LoVo (cell line): ENCODE results near the gene GFER.
"Not testable (repeated sequence)": the region's sequence is repeated elsewhere in the genome, so short reads cannot be mapped to it uniquely, and the experiment has no call there.

Experiments used
- DNase-seq: peaks from one replicate; pipeline ENCODE4 v3.0.0-alpha.2; 2016; ENCODE audit warnings: low spot score

GFER gene

DNA sequence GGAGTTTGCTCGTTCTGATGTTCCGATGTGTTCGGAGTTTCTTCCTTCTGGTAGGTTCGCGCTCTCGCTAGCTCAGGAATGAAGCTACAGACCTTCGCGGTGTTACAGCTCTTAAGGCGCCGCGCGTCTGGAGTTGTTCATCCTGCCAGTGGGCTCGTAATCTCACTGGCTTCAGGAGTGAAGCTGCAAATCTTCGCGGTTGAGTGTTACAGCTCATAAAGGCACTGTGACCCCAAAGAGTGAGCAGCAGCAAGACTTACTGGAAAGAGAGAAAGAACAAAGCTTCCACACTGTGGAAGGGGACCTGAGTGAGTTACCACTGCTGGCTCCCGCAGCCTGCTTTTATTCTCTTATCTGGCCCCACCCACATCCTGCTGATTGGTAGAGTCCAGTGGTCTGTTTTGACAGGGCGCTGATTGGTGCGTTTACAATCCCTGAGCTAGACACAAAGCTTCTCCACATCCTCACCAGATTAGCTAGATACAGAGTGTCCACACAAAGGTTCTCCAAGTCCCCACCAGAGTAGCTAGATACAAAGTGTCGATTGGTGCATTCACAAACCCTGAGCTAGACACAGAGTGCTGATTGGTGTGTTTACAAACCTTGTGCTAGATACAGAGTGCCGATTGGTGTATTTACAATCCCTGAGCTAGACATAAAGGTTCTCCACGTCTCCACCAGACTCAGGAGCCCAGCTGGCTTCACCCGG lies 26.4 kb upstream of the GFER start:
- DNase-seq, result not testable (repeated sequence)

DNA sequence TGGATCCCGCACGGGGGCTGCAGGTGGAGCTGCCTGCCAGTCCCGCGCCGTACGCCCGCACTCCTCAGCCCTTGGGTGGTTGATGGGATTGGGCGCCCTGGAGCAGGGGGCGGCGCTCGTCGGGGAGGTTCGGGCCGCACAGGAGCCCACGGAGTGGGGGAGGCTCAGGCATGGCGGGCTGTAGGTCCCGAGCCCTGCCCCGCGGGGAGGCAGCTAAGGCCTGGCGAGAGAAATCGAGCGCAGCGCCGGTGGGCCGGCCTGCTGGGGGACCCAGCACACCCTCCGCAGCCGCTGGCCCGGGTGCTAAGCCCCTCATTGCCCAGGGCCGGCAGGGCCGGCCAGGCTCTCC lies 25.9 kb upstream of the GFER start:
- not testable (repeated sequence) for DNase-seq

DNA sequence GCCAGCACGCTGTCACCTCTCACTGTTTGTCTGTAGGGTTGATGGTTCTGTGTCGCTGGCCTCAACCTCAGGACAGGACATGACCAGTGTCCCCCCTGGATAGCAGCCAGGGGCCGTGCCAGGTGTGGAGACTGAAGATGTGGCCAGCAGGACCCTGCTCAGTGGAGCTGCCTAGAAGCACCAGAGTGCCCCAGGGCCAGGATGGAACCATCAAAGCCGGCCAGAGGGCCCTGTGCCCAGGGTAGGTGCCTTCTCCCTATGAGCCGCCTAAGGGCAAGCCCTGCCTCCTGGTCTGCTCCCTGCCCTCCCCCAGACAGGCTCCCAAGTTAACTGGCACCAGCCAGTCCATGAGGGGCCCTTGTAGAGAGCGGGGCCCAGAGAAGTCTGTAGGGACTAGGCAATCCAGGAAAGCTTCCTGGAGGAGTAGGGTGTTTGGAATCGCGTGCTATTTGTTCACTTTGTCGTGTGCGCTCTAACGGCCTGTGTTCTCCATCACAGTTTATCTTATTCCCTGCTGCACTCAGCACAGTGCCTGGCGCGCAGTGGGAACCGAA lies 25.2 kb upstream of the GFER start:
- no peak for DNase-seq

DNA sequence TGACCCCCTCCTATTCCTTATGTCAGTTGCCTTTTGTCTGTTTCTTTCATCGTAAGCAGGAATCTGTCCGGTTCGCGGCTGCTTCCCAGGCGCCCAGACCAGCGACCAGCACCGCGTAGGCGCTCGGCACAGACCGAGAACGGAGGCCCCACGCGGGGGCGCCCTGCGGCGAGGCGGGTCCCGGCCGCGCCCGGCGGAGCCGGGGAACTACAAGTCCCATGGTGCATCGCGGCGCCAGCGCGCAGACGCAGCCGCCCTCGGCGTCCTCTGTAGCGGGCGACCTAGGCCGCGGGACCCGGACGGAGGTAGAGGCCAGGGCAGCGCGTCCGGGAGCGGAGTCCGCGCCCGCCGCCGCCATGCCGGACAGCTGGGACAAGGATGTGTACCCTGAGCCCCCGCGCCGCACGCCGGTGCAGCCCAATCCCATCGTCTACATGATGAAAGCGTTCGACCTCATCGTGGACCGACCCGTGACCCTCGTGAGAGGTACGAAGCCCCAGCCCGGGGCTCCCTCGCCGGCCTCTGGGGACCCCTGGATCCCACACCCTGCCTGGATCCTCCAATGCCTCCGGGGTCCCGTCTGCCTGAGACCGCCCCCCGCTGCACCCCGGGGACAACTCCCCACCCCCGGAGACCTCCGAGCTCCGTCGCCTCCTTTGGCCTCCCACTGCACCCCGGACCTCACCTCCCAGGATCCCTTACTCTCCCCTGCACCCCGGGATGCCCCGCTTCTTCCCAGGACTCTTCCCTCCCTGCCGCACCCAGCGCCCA lies 24.5 kb upstream of the GFER start, which contains the start of gene NDUFB10:
NDUFB10 (plus strand) TSS at position 270 of the 771 bp plus-strand sequence; CDS start at position 357, 87 bp downstream.
- DNase-seq, result peak; percentile 94

DNA sequence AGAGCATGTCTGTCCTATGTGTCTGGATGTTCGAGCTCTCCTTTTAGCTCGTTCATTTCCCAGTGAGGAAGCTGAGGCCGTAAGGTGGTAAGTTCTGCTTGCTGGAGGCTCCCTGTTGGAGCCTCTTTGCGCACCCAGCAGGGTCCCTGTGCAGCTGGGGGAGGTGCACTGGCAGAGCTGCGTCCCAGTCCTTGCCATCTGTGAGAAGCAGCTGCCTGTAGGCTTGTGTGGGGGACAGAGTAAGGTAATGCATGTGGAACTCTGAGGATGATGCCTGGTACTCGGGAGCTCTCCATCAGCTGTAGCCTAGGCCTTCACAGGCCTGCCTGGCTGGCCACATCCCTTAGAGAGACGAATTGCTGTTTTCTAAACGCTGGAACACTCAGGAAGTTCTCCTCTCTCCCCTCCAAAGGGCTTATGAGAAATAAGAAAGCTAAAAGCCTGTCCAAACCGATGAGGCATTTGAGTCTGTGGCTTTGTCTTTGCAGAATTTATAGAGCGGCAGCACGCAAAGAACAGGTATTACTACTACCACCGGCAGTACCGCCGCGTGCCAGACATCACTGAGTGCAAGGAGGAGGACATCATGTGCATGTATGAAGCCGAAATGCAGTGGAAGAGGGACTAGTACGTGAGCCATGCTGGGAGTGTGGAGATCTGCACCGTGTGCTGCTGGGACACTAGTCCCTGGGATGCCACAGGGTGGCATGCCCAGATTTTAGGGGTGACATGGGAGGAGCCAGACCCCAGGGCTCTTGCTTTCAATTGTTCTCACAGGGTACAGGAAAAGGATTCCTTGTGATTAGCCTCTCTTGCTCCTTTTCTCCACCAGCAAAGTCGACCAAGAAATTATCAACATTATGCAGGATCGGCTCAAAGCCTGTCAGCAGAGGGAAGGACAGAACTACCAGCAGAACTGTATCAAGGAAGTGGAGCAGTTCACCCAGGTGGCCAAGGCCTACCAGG lies 23.0 kb upstream of the GFER start:
- peak; percentile 53 for DNase-seq

DNA sequence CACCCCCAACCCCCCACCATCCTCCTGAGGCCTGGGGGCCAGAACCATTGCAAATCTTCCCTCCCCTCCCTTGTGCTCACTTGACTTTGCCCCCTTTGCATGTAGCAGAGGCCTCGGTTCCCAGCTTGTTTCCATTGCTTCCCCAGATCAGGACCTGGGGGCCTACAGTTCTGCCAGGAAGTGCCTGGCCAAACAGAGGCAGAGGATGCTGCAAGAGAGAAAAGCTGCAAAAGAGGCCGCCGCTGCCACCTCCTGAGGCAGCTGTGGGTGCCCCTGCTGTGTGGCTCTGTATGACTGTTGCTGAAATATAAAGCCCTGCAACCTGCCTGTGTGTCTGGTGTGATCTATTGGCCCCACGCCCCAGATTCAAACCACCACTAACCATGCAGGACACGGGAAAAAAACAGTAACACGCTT lies 22.3 kb upstream of the GFER start:
- peak; percentile 34 for DNase-seq

DNA sequence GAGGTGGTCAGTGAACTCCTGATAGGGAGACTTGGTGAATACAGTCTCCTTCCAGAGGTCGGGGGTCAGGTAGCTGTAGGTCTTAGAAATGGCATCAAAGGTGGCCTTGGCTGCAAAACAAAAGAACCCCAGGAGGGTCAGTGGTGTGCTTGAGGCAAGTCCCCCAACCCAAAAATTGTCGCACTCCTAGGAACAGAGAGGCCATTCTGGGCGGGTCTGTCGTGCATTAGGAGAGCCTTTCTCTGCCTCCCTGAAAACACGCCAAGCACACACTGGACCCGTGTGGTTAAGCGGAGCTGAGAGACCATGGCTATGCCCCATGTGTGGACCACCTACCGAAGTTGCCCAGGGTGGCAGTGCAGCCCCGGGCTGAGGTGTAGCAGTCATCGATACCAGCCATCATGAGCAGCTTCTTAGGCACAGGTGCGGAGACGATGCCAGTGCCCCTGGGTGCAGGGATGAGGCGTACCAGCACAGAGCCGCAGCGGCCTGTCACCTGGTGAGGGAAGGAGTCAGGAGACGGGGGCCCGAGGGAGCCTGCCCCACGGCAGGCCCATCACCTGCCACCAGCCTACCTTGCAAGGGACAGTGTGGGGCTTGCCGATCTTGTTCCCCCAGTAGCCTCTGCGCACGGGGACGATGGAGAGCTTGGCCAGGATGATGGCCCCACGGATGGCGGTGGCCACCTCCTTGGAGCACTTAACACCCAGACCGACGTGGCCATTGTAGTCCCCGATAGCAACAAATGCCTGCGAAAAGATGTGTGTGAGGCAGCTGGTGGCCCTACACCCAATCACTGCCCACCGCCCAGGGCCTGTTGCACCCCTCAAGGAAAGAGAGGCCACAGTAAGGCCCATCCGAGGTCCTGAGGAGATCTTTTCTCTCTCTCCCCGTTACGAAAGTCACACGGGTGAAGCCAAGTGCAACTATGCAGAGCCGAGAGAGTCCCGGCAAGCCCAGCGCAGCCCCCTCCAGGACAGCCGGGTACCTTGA lies 21.5 kb upstream of the GFER start:
- DNase-seq, result not testable (repeated sequence)

DNA sequence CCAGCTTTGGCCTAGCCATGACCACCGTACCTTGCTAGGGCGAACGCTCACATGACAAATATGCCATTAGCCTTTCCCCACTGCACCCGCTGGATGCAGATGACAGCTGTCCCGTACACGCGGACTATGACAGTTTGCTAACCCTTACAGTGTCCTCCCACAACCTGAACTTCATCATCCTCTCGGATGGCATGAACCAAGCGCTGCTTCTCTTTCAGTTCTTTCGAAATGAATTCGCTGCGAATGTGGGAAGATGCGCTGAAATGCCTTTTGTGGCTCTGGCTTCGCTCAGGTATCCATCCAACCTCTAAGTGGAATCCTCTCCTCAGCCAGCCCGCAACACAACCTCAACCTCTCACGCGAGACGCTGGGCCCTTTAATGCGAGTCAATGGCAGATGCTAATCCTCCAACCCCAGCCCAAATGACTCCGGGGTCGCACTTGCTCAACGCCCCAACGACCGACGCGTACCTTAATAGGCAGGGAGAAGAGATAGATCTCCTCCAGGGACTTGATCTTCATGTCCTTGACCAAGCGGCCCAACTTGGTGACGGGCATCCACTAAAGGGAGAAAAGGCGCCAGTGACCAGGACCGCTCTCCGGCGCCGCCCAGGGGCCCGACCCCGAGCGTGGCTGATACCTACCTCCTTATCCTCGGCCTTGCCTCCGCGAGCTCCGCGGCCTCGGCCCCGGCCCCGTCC lies 20.0 kb upstream of the GFER start:
- DNase-seq, result peak; percentile 16

DNA sequence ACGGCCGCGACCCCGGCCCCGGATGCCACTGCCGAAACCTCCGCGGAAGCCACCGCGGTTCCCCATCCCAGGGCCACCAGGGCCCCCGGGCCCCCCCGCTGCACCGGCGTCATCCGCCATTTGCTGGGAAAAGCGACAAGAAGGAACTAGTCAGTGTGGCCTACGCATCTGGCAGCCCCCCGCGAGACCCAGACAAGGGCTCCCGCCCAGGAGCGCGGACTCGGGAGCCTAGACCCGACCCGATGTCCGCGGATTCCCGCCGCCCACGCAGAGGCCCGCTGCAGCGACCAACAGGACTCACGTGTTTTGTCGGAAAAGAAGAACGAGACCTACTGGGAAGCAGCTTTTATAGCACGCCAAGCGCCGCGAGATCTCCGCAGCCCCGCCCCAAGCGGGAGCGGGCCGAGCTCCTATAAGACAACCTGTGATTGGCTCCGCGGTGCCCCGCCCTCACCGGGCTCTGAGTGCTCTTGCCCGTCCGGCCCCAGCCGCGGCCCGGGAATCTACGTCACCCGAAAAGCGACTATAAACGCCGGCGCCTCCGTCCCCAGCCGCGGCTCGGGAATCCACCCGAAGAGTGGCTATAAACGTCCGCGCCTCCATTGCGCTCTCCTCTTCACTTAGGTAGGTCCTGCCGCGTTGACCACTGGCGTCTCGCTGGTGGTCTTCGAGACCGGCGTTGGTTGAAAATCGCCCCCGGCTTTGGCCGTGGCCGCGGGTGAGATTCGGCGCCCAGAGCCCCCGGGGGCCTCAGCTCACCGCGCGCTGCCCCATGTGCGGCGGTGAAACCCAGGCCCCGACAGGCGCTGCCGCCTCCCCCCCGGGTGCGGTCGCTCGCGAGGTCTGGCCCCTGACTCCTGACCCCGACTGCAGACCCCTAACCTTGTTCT lies 19.2 kb upstream of the GFER start, which contains the start of gene RPS2:
RPS2 (minus strand) TSS at position 321 of the 890 bp plus-strand sequence; CDS start at position 120, 201 bp downstream.
- DNase-seq, result peak; percentile 99

DNA sequence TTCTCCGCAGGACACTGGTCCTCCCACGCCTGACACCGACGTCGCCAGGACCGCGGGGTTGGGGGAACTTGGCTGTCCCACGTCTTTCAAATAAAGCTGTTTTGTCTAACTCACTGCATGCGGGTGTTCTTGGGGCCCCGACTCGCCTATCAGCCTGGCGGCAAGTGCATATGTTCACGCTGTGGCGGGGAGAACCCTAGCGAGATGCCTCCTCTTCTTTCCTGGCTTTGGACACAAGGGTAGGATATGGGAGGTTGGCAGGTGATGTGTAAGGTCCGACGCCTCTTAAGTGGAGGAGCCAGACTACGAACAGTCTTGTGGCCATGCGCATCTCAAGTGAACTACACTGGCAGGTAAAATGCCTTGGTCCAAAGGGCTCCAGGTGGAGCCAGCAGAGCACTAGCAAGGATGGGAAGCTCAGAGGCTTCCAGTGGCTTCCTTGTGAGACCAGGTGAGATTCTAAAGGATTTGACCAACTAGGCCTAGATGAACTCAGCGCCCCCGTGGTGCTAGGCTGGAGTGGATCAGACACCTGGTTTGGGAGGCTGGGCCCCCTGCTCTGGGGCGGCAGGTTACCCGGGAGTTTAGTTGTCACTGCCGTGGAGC lies 18.5 kb upstream of the GFER start:
- no peak for DNase-seq

DNA sequence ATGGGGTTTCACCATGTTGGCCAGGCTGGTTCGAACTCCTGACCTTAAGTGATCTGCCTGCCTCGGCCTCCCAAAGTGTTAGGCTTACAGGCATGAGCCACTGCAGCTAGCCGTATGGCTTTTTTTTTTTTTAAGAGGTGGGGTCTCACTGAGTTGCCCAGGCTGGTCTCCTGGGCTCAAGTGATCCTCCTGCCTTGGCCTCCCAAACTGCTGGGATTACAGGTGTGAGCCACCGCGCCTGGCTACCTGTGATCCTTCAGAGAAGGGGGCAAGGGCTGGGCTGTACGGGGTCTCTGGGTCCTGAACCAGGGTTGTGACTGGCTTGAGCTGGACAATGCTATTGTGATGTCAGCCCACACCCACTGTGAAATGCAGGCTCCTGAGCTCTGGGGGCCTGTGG lies 17.5 kb upstream of the GFER start, which contains the start of gene RNF151:
RNF151 (plus strand) TSS at position 397 of the 400 bp plus-strand sequence. CDS start 26 bp downstream, outside the sequence.
- no peak for DNase-seq

DNA sequence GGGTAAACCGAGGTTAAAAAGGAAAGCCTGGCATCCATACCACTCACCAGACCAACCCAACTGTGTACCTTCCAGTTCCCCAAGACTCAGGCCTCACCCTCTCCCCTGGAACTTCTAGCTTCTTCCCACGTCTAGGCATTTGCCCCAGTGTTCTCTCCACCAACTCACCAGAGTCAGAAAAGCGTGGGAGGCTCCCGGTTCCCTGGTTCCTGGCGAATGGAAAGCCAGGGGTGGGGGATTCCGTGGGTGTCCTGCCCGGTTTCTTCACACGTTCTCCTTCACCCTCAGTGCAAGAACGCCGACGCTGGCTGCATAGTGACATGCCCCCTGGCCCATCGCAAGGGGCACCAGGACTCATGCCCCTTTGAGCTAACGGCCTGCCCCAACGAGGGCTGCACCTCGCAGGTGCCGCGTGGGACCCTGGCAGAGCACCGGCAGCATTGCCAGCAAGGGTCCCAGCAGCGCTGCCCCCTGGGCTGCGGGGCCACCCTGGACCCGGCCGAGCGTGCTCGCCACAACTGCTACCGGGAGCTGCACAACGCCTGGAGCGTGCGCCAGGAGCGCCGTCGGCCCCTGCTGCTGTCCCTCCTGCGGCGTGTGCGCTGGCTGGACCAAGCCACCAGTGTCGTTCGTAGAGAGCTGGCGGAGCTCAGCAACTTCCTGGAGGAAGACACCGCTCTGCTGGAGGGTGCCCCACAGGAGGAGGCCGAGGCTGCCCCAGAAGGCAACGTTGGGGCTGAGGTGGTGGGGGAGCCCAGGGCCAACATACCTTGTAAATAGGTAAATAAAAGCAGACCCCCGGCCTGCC lies 15.6 kb upstream of the GFER start:
- DNase-seq, result no peak

DNA sequence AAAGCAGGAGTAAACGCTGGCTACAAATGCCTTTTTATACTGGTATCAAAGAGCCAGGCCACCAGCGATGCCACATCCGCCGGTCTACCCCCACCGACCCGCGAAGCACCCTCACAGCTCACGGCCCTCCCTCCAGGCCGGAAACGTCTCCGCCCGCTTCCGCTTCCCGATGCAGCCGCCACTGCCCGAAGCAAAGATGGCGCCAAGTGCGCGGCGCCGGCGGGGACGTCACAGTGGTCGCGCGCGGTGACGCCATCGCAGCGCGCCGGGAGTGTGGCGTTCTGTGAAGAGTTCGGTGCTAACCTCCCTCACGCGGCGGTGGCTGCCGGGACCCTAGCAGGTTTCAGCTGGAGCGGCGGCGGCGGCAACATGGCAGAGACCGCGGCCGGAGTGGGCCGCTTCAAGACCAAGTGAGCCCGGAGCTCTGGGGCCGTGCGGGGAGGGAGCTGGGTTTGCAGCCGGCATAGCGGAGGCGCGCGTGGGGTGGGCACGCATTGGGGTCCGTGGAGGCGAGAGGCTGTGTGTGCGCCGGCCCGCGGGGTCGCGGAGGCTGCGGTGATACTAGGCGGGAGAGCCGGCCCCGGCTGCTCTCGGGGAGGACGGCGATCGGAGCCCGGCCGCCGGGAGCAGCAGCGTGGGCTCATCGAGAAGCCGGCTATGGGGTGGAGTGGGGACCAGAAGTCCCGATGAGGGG lies 12.1 kb upstream of the GFER start, which contains the start of gene TBL3:
TBL3 (plus strand) TSS at position 258 of the 694 bp plus-strand sequence; CDS start at position 370, 112 bp downstream.
- DNase-seq, result peak; percentile 94

DNA sequence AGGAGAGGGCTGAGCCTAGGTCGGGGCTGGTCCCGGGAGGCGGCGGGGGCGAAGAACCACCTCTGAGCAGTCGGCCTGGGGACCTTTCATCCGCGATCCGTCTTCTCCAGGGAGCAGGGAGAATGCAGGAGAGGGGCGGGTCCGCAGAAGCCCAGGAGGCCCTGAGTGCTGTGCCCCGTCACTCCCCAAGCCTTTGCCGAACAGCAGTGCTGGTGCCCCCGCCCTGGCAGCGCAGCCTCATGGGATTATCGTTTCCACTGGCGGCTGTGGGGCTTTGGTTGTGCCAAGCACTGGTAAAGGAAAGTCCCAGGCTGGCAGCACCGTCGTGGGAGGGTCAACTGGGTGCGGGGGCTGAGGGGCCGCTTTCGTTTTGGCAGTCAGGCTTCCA lies 11.5 kb upstream of the GFER start:
- no peak for DNase-seq

DNA sequence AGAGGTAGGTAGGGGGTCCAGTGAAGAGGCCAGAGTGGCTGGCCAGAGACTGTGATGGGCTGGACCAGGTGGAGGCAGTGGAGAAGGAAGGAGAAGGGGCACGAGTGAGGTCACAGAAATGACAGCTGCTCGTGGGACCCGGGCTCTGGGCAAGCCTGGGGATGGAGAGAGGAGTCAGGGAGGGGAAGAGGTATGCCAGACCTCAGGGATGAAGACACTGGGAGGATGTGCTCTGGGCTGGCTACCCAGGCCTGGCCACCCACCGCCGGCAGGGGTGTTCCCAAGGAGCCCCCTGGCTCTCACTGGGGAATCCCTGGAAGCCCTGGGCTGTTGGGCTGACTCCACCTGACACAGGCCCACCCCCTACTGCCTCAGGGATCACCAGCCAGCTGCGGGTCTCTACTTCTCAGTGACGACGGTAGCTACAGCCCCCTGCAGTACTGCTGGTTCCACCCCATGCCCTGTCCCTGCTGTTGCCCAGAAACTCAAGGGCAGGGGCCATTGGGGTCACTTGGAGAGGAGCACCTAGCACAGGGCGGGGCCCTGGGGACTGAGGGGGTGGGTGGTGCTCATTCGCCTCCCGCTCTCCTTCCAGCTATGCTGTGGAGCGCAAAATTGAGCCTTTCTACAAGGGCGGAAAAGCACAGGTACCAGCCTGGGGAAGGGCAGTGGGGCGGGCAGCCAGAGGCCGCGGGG lies 10.4 kb upstream of the GFER start:
- DNase-seq, result no peak
